ENCODE measurements around the gene PSRC1.
A peak's percentile ranks its signal among the peaks of the same experiment; 100 is the strongest.

The PSRC1 gene

DNA sequence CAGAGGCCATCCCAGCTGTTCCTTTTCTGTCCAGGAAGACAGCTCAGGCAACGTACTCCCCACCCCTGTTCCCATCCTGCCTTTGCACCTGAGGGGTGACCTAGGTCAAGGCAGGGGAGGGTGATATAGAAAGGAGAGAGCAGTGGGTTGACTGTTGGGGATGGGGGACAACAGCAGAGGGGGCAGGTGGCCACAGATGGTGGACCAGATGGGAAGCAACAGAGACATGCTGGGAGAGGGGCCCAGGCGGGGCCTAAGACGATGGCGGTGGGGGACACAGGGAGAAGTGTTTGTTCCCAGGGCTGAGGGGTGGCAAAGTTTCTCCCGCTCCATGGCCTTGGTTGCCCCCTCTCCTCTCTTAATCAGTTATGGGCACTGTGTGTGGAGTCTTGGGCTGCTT lies 27.3 kb downstream of the PSRC1 start:
- Histone ChIP-seq H3K27me3 (ENCODE audit: insufficient read depth, low read length) (no peaks in the 10 kb centered on the region), H2AFZ (ENCODE audit: low read depth, low read length) (no peak overlapping the region), H3K9me3 (ENCODE audit: low read length) (peaks cover 18% of the 10 kb centered on the region), H3K4me3 (ENCODE audit: low read length) (peak overlapping the region; percentile 45), H3K4me1 (ENCODE audit: insufficient read depth, low read length) (peaks cover 88% of the 10 kb centered on the region), H3K36me3 (ENCODE audit: insufficient read depth, low read length) (peaks cover 45% of the 10 kb centered on the region)

GRCh38 chr1:109255097-109255651 lies 27.8 kb downstream of the PSRC1 start:
- Histone ChIP-seq H3K4me1 (ENCODE audit: insufficient read depth, low read length) (peaks cover 88% of the 10 kb centered on the region), H3K4me3 (ENCODE audit: low read length) (peak overlapping the region; percentile 45), H3K9me3 (ENCODE audit: low read length) (peaks cover 20% of the 10 kb centered on the region), H3K27me3 (ENCODE audit: insufficient read depth, low read length) (no peaks in the 10 kb centered on the region), H3K36me3 (ENCODE audit: insufficient read depth, low read length) (peaks cover 43% of the 10 kb centered on the region), H2AFZ (ENCODE audit: low read depth, low read length) (no peak overlapping the region)

- Histone ChIP-seq H3K4me1 (ENCODE audit: insufficient read depth, low read length) (peaks cover 85% of the 10 kb centered on the region), H3K36me3 (ENCODE audit: insufficient read depth, low read length) (peaks cover 43% of the 10 kb centered on the region), H3K4me3 (ENCODE audit: low read length) (peak overlapping the region; percentile 45), H3K27me3 (ENCODE audit: insufficient read depth, low read length) (no peaks in the 10 kb centered on the region), H3K9me3 (ENCODE audit: low read length) (peaks cover 20% of the 10 kb centered on the region), H2AFZ (ENCODE audit: low read depth, low read length) (no peak overlapping the region)
These were observed 28.3 kb downstream of the PSRC1 start for GRCh38 chr1:109254621-109255096.

- H3K4me3 ChIP-seq (ENCODE audit: low read length): peak overlapping the region; percentile 45
These were observed 28.9 kb downstream of the PSRC1 start for GRCh38 chr1:109253803-109254620.

DNA sequence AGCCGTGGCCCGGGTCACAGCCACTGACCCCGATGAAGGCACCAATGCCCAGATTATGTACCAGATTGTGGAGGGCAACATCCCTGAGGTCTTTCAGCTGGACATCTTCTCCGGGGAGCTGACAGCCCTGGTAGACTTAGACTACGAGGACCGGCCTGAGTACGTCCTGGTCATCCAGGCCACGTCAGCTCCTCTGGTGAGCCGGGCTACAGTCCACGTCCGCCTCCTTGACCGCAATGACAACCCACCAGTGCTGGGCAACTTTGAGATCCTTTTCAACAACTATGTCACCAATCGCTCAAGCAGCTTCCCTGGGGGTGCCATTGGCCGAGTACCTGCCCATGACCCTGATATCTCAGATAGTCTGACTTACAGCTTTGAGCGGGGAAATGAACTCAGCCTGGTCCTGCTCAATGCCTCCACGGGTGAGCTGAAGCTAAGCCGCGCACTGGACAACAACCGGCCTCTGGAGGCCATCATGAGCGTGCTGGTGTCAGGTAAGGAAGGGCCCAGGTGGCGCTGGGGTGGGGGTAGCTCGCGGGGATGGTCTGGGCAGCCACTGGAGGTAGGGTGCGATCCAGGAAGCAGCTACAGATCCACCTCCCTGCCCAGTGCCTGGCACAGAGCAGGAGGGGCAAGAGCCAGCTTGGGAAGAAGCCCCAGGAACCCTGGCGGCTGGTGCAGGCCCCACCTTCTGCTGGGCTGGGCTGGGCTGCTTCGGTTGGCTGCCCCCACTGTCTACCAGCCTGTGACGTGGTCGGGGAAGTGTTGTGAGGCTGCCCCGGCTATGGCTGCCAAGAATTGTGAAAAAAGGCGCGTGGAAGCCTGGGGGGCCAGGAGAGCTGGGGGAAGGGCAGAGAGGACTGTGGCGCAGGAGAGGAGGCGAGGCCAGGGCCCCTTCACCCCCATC lies 29.8 kb downstream of the PSRC1 start:
- no peak overlapping the region for H2AFZ ChIP-seq (ENCODE audit: low read depth, low read length)
- peaks cover 79% of the 10 kb centered on the region for H3K4me1 ChIP-seq (ENCODE audit: insufficient read depth, low read length)
- peak overlapping the region; percentile 45 for H3K4me3 ChIP-seq (ENCODE audit: low read length)
- H3K27me3 ChIP-seq (ENCODE audit: insufficient read depth, low read length): no peaks in the 10 kb centered on the region
- H3K36me3 ChIP-seq (ENCODE audit: insufficient read depth, low read length): peaks cover 31% of the 10 kb centered on the region
- H3K9me3 ChIP-seq (ENCODE audit: low read length): peaks cover 20% of the 10 kb centered on the region

More at GRCh38 chr1:109253803-109254620, 28.9 kb downstream of the PSRC1 start:
- Histone ChIP-seq H3K36me3 (ENCODE audit: insufficient read depth, low read length) (peaks cover 40% of the 10 kb centered on the region), H3K9me3 (ENCODE audit: low read length) (peaks cover 20% of the 10 kb centered on the region), H3K27me3 (ENCODE audit: insufficient read depth, low read length) (no peaks in the 10 kb centered on the region), H3K4me1 (ENCODE audit: insufficient read depth, low read length) (peaks cover 81% of the 10 kb centered on the region), H2AFZ (ENCODE audit: low read depth, low read length) (no peak overlapping the region)

DNA sequence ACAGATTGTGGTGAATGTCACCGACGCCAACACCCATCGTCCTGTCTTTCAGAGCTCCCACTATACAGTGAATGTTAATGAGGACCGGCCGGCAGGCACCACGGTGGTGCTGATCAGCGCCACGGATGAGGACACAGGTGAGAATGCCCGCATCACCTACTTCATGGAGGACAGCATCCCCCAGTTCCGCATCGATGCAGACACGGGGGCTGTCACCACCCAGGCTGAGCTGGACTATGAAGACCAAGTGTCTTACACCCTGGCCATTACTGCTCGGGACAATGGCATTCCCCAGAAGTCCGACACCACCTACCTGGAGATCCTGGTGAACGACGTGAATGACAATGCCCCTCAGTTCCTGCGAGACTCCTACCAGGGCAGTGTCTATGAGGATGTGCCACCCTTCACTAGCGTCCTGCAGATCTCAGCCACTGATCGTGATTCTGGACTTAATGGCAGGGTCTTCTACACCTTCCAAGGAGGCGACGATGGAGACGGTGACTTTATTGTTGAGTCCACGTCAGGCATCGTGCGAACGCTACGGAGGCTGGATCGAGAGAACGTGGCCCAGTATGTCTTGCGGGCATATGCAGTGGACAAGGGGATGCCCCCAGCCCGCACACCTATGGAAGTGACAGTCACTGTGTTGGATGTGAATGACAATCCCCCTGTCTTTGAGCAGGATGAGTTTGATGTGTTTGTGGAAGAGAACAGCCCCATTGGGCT lies 30.6 kb downstream of the PSRC1 start:
- Histone ChIP-seq H3K36me3 (ENCODE audit: insufficient read depth, low read length) (peaks cover 28% of the 10 kb centered on the region), H3K27me3 (ENCODE audit: insufficient read depth, low read length) (no peaks in the 10 kb centered on the region), H3K9me3 (ENCODE audit: low read length) (peaks cover 20% of the 10 kb centered on the region), H3K4me1 (ENCODE audit: insufficient read depth, low read length) (peaks cover 71% of the 10 kb centered on the region), H2AFZ (ENCODE audit: low read depth, low read length) (no peak overlapping the region), H3K4me3 (ENCODE audit: low read length) (no peak overlapping the region)

DNA sequence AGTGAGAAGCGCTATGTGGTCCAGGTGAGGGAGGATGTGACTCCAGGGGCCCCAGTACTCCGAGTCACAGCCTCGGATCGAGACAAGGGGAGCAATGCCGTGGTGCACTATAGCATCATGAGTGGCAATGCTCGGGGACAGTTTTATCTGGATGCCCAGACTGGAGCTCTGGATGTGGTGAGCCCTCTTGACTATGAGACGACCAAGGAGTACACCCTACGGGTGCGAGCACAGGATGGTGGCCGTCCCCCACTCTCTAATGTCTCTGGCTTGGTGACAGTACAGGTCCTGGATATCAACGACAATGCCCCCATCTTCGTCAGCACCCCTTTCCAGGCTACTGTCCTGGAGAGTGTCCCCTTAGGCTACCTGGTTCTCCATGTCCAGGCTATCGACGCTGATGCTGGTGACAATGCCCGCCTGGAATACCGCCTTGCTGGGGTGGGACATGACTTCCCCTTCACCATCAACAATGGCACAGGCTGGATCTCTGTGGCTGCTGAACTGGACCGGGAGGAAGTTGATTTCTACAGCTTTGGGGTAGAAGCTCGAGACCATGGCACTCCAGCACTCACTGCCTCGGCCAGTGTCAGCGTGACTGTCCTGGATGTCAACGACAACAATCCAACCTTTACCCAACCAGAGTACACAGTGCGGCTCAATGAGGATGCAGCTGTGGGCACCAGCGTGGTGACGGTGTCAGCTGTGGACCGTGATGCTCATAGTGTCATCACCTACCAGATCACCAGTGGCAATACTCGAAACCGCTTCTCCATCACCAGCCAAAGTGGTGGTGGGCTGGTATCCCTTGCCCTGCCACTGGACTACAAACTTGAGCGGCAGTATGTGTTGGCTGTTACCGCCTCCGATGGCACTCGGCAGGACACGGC lies 31.4 kb downstream of the PSRC1 start:
- Histone ChIP-seq H3K4me1 (ENCODE audit: insufficient read depth, low read length) (peaks cover 67% of the 10 kb centered on the region), H3K9me3 (ENCODE audit: low read length) (peaks cover 20% of the 10 kb centered on the region), H3K27me3 (ENCODE audit: insufficient read depth, low read length) (no peaks in the 10 kb centered on the region), H3K4me3 (ENCODE audit: low read length) (no peak overlapping the region), H3K36me3 (ENCODE audit: insufficient read depth, low read length) (peaks cover 28% of the 10 kb centered on the region), H2AFZ (ENCODE audit: low read depth, low read length) (no peak overlapping the region)

GRCh38 chr1:109250454-109251276 lies 32.3 kb downstream of the PSRC1 start:
- peaks cover 59% of the 10 kb centered on the region for H3K4me1 ChIP-seq (ENCODE audit: insufficient read depth, low read length)
- no peak overlapping the region for H2AFZ ChIP-seq (ENCODE audit: low read depth, low read length)
- H3K9me3 ChIP-seq (ENCODE audit: low read length): peaks cover 20% of the 10 kb centered on the region
- peaks cover 23% of the 10 kb centered on the region for H3K36me3 ChIP-seq (ENCODE audit: insufficient read depth, low read length)
- H3K27me3 ChIP-seq (ENCODE audit: insufficient read depth, low read length): no peaks in the 10 kb centered on the region
- H3K4me3 ChIP-seq (ENCODE audit: low read length): peak overlapping the region; percentile 59

DNA sequence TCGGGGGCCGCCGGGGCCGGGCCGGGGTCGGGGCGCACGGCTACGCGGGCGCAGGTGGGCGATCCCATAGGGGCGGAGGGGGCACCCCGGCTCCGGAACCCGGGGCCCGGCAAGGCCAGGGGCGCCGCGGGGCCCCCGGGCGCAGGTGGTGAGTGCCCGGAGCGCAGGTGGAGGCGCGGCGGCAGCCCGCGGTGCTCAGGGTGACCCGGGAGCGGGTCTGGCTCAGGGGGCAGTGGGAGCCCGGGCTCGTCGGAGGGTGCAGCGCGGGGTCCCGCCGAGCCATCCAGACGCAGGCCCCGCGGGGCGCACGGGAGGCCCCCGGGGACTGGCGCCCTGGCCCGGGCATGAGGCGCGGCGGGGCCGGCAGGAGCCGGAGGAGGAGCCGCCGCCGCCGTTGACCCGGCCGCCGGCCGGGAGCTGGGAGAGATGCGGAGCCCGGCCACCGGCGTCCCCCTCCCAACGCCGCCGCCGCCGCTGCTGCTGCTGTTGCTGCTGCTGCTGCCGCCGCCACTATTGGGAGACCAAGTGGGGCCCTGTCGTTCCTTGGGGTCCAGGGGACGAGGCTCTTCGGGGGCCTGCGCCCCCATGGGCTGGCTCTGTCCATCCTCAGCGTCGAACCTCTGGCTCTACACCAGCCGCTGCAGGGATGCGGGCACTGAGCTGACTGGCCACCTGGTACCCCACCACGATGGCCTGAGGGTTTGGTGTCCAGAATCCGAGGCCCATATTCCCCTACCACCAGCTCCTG lies 33.1 kb downstream of the PSRC1 start:
- no peaks in the 10 kb centered on the region for H3K27me3 ChIP-seq (ENCODE audit: insufficient read depth, low read length)
- peaks cover 20% of the 10 kb centered on the region for H3K9me3 ChIP-seq (ENCODE audit: low read length)
- H3K36me3 ChIP-seq (ENCODE audit: insufficient read depth, low read length): peaks cover 23% of the 10 kb centered on the region
- H3K4me1 ChIP-seq (ENCODE audit: insufficient read depth, low read length): peaks cover 51% of the 10 kb centered on the region
- H2AFZ ChIP-seq (ENCODE audit: low read depth, low read length): no peak overlapping the region
- H3K4me3 ChIP-seq (ENCODE audit: low read length): peak overlapping the region; percentile 59

DNA sequence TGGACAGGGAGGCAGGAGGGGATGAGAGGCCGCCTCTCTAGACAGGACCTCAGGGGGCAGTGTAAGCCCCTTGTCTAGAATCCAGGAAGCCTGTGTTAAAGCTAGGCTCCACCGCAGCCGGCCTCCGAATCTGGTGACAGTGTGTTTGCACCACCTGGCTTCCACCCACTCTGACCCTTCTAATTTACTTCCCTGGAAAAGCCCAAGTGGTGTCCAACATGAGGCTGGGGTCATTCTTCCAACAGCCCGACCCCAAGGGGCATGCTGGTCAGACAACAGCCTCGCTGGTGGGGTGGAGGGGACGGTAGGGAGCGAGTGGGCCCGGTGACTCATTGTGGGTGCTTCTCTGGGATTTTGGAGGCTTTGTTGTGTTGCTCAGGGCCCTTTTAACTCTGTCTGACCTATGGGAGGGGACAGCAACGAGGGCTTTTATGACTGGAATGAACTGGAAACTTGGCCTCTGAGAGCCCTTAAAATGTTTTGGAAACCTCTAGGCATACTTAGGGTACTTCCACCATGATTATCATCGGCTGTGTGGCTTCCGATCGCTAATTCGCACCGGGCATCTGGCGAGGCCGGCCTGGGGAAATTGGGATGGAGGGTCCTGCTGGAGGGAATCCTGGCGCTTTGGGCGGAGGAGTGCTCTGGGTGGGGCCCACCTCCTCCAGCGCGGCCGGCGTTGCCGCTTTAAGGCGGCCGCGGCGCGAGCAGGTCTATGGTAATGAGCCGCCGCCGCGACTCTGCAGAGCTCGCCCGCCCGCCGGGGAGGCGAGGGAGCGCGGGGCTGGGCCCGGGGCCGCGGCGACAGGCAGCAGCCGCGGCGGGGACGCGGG lies 33.9 kb downstream of the PSRC1 start, which contains the start of gene CELSR2:
TSS of gene CELSR2 (plus strand) at position 743 of the 833 bp plus-strand sequence. CDS start 541 bp downstream, outside the sequence.
- Histone ChIP-seq H3K9me3 (ENCODE audit: low read length) (peaks cover 20% of the 10 kb centered on the region), H3K4me1 (ENCODE audit: insufficient read depth, low read length) (peaks cover 43% of the 10 kb centered on the region), H2AFZ (ENCODE audit: low read depth, low read length) (peak within 1 kb of the TSS; percentile 47), H3K27me3 (ENCODE audit: insufficient read depth, low read length) (no peaks in the 10 kb centered on the region), H3K4me3 (ENCODE audit: low read length) (peak within 1 kb of the TSS; percentile 59), H3K36me3 (ENCODE audit: insufficient read depth, low read length) (peaks cover 23% of the 10 kb centered on the region)

Measured in neuron (in vitro differentiated cells).